H7 (cell line): ENCODE results near the gene MRPS26. TPM values are rescaled to one million over a fixed set of nuclear protein-coding genes. Genes with fewer than 3 reads are reported as not detected.
A peak's percentile ranks its signal among the peaks of the same experiment; 100 is the strongest.
"Not testable (repeated sequence)": the region's sequence is repeated elsewhere in the genome, so short reads cannot be mapped to it uniquely, and the experiment has no call there.

Experiments used
- DNase-seq: peaks from one replicate; pipeline ENCODE4 v3.0.0; 2012
- H3K27me3 ChIP-seq: 2 replicates; pipeline ENCODE4 v1.6.0; 2011; ENCODE audit warnings: mild to moderate bottlenecking, low read length; ENCODE audit not compliant: control insufficient read depth, insufficient read depth
- H3K36me3 ChIP-seq: replicated peaks from 2 replicates; pipeline ENCODE4 v1.5.1; 2011; ENCODE audit warnings: low read length; ENCODE audit not compliant: control insufficient read depth, insufficient read depth
- H3K4me3 ChIP-seq: 2 replicates; pipeline ENCODE4 v1.5.1; 2011; ENCODE audit warnings: low read depth, mild to moderate bottlenecking, control low read depth, low read length, moderate library complexity; ENCODE audit not compliant: insufficient read depth
- total RNA-seq: library from RNA; depleted of rRNA; stranded (reverse); fragments of >200 nt; shearing (Covaris generic); gene quantifications from 2 replicates; pipeline ENCODE4 v1.2.3, GENCODE V29; 2014; rRNA removed

MRPS26 gene
- total RNA-seq: 133 and 141 TPM in 2 replicates

DNA sequence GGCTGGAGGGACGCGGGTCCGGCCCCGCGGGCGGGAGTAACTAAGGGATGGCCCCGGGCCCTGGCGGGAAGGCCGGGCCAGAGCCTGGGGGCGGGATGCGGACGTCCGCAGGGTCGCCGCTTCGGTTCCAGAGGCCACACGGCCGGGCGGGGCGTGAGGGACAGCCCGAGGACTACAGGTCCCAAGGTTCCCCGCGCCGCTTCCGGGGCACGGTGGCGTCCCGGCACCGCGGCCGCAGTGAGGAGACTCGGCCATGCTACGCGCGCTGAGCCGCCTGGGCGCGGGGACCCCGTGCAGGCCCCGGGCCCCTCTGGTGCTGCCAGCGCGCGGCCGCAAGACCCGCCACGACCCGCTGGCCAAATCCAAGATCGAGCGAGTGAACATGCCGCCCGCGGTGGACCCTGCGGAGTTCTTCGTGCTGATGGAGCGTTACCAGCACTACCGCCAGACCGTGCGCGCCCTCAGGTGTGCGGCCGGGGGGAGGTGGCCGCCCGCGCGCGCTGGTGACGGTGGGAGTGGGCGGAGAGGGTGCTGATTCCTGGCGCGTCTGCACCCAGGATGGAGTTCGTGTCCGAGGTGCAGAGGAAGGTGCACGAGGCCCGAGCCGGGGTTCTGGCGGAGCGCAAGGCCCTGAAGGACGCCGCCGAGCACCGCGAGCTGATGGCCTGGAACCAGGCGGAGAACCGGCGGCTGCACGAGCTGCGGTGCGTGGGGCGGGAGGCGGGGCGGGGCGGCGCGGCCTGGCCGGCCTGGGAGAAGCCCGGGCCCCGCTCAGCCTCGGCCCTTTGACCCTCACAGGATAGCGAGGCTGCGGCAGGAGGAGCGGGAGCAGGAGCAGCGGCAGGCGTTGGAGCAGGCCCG lies at the start of gene MRPS26:
MRPS26 (plus strand) TSS at position 237 of the 861 bp plus-strand sequence; CDS start at position 254, 17 bp downstream.
- Histone ChIP-seq H3K27me3 (no peaks in the 10 kb centered on the region), H3K36me3 (peaks cover 16% of the 10 kb centered on the region), H3K4me3 (peak within 1 kb of the TSS; percentile 96)
- DNase-seq: peak; percentile 97

DNA sequence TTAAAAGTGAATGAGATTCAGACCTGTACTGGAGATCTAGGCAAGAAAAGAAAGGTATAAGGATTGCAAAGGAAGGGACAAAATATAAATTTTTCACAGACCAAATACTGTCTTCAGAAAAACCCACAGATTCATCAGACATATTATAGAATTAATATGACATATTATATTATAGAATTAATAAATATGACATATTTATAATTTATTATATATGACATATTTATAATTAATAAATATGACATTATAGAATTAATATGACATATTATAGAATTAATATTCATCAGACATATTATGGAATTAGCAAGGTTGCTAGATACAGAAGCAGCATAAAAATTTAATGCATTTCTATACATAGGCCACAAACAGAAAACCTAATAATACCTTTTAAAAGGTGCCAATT lies 47.1 kb upstream of the MRPS26 start:
- no peak overlapping the region for H3K4me3 ChIP-seq
- H3K36me3 ChIP-seq: peaks cover 2% of the 10 kb centered on the region
- H3K27me3 ChIP-seq: no peaks in the 10 kb centered on the region
- no peak for DNase-seq

DNA sequence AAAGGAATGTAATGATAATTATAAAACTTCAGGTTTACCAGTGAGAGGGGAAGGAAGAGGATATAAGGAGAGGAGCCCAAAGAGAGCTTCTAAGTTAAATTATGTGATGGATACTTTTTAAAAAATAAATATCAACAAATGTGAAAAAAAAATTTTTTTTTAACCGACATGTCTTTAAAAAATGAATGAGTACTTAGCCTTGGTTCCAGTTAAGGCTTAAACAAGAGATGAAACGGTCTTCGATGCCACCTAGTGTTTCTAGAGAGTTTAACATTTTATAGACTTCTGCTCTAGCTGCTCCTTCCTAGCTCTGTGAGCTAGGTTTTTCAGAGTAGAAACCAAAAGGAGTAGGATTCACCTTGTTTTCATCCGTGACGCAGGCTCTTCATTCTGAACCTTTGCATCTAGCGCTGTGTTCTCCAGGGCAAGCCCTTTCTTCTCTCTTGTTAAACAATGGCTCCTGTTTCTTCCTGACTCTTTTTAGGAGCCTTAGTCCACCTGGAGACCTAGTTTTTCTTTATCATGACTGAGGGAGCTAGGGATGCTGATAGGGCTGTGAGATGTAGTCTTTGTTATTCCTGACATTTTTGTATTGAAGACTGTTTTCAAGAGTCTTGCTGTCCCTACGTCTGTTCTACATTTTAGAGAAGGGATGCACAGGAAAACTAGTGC lies 44.9 kb upstream of the MRPS26 start:
- Histone ChIP-seq H3K4me3 (no peak overlapping the region), H3K27me3 (no peaks in the 10 kb centered on the region), H3K36me3 (no peaks in the 10 kb centered on the region; the same call in none of the 2 replicates)
- DNase-seq: no peak

DNA sequence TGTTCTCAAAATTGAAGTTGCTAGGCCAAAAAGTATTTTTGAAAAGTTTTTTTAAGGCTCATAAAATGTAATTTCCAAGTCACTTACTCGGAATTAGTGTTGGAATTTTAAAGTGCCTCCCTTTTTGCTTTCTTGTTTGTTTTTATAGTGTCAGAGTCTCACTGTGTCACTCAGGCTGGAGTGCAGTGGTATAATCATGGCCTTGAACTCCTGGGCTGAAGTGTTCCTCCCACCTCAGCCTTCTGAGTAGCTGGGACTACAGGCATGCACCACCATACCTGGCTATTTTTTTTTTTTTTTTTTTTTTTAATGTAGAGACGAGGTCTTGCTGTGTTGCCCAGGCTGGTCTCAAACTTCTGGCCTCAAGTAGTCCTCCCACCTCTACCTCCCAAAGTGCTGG lies 42.4 kb upstream of the MRPS26 start:
- no peaks in the 10 kb centered on the region for H3K27me3 ChIP-seq
- no peak for DNase-seq

DNA sequence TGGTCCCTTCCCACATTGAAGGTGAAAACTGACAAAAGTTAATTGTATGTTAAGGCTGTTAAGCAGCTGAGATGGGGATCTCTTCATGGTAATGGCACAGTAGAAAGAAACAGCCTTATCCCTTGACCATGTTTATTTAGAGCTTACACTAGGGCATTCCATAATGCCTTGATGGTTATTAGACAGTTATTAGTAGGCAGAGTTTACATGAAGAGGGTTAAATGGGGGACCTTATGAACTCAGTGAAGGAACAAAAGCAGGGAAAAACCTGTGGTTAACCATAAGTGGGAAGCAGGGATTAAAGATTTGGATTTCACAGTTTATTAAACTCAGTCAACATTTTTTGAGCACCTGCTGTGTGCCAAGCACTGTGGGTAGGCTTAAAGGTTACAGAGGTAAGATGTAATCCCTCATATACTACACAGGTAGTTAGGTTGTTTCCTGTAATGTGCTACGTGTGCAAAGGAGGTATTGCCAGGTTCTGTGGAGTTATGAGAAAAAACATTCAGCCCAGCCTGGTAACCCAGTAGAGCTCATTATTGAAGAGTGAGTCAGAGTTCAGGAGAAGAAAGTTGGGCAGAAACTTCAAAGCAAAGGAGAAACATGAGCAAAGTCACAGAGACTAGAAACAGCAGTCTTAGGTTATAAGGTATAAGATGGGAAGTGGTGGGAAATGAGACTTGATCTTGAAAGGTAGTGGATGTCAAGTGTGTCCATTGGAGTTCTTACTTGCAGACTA lies 34.7 kb upstream of the MRPS26 start:
- Histone ChIP-seq H3K27me3 (no peaks in the 10 kb centered on the region), H3K4me3 (no peak overlapping the region), H3K36me3 (peaks cover 3% of the 10 kb centered on the region)
- peak; percentile 2 for DNase-seq

More for the DNA sequence above, 42.4 kb upstream of the MRPS26 start:
- peaks cover 2% of the 10 kb centered on the region for H3K36me3 ChIP-seq
- H3K4me3 ChIP-seq: no peak overlapping the region

DNA sequence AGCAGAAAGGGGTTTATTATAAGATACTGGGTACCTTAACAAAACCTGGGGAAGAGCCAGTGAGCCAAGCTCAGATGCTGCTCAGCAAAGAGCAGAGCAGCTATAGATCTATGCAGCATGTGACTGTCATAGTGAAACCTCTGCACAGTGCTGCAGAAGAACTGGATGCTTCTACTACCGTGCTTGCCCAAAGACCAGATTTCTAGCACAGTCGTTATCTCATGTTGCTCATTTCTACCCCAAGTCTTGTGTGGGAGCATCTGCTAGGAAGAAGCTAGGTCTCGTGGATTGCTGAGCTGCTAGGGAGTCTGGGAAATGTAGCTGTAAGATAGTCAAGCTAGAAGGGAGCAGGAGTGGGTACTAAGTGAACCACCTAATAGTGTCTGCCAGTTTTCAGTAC lies 34.1 kb upstream of the MRPS26 start:
- Histone ChIP-seq H3K36me3 (peaks cover 3% of the 10 kb centered on the region), H3K27me3 (no peaks in the 10 kb centered on the region), H3K4me3 (no peak overlapping the region)
- DNase-seq: peak; percentile 1

DNA sequence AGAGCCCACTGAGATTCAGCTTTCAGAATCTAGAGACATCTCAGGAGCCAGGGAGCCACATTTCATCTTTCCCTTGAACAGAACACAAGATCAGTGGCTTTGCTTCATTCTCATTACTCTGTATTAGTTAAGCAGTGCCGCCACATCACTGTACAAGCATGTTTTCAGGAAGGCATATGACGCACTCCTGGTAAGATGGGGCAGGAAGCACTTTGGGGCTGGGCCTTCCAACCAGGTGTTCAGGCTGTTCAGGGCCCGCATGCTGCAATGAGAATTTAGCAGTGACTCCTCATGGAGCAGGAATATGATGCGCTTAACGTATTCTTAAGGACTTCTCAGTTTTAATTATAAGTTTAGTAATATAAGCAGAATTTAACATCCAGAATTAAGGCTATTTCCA lies 32.1 kb upstream of the MRPS26 start:
- Histone ChIP-seq H3K27me3 (no peaks in the 10 kb centered on the region), H3K36me3 (peaks cover 6% of the 10 kb centered on the region), H3K4me3 (no peak overlapping the region)
- DNase-seq: no peak

DNA sequence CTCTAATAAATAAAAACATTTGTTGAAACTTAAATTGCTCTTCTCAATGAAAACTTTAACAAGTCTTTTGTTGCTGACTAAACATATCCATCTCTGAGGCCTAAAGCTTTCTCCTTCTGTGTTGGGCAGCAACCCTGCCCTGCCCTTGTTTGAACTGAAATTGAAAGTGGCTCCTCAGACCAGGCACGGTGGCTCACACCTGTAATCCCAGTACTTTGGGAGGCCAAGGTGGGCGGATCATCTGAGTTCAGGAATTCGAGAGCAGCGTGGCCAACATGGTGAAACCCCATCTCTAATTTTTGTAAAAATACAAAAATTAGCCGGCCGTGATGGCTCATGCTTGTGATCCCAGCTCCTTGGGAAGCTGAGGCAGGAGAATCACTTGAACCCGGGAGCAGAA lies 31.7 kb upstream of the MRPS26 start:
- Histone ChIP-seq H3K36me3 (peaks cover 6% of the 10 kb centered on the region), H3K4me3 (no peak overlapping the region), H3K27me3 (no peaks in the 10 kb centered on the region)
- no peak for DNase-seq

DNA sequence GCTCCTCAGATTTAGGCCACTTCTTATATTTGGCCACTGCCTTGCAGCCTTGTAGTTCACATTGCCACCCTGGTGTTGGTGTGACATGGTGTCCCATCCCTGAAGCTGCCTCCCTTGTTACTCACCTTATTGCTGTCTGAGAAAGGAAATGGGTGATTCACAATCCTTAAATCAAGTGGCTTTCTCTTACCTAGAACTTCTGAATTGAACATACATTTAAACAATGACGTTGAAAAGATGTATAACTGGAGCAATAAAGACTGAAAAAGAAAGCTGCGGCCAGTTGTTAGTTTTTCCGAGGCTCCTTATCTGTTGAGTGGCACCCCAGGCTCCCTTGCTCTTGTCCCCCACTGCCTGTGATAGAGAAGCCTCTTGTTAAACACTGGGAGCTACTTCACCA lies 31.2 kb upstream of the MRPS26 start:
- no peak overlapping the region for H3K4me3 ChIP-seq
- no peaks in the 10 kb centered on the region for H3K27me3 ChIP-seq
- H3K36me3 ChIP-seq: peaks cover 5% of the 10 kb centered on the region
- peak; percentile 11 for DNase-seq

DNA sequence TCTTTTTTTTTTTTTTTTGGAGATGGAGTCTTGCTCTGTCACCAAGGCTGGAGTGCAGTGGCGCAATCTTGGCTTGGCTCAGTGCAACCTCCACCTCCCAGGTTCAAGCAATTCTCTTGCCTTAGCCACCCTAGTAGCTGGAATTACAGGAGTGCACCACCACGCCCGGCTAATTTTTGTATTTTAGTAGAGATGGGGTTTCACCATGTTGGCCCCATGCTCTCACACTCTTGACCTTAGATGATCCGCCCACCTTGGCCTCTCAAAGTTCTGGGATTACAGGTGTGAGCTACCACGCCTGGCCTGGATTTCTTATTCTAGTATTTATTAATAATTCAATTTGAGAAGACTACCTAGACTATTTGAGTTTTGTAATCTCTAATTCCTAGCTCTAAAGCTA lies 30.6 kb upstream of the MRPS26 start:
- not testable (repeated sequence) for H3K36me3 ChIP-seq, H3K27me3 ChIP-seq, DNase-seq, H3K4me3 ChIP-seq

DNA sequence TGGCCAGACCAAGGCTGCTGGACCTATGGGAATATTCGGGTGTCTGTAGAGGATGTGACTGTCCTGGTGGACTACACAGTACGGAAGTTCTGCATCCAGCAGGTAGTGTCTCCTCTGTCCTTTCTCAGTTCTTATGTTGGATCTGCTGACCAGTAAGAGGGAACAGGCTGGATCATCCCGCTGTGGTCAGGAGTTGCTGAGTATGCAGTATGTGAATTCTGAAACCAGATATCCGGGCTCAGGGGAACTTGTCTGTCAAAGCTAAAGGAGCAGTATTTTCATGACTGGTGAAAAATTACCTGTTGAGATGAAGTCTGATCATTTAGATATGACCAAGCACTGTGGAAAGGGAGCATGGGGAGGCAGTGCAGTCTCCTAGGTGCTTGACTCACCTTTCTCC lies 24.5 kb upstream of the MRPS26 start:
- no peak for DNase-seq
- H3K36me3 ChIP-seq: peaks cover 24% of the 10 kb centered on the region
- no peaks in the 10 kb centered on the region for H3K27me3 ChIP-seq

DNA sequence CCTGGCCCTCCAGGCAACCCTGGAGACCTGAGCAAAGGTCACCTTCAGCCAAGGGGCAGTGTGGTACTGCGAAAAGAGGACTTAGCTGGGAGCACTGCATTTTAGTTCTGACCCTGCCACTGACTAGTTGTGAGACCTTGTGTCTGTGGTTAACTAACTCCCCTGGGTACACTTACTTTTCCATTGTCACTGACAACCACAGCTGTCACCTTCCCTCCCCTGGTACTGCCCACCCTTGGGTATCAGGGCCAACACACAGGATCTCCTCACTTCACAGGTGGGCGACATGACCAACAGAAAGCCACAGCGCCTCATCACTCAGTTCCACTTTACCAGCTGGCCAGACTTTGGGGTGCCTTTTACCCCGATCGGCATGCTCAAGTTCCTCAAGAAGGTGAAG lies 24.1 kb upstream of the MRPS26 start:
- no peak overlapping the region for H3K4me3 ChIP-seq
- DNase-seq: no peak
- no peaks in the 10 kb centered on the region for H3K27me3 ChIP-seq
- peaks cover 28% of the 10 kb centered on the region for H3K36me3 ChIP-seq

More for the DNA sequence above, 24.5 kb upstream of the MRPS26 start:
- no peak overlapping the region for H3K4me3 ChIP-seq

DNA sequence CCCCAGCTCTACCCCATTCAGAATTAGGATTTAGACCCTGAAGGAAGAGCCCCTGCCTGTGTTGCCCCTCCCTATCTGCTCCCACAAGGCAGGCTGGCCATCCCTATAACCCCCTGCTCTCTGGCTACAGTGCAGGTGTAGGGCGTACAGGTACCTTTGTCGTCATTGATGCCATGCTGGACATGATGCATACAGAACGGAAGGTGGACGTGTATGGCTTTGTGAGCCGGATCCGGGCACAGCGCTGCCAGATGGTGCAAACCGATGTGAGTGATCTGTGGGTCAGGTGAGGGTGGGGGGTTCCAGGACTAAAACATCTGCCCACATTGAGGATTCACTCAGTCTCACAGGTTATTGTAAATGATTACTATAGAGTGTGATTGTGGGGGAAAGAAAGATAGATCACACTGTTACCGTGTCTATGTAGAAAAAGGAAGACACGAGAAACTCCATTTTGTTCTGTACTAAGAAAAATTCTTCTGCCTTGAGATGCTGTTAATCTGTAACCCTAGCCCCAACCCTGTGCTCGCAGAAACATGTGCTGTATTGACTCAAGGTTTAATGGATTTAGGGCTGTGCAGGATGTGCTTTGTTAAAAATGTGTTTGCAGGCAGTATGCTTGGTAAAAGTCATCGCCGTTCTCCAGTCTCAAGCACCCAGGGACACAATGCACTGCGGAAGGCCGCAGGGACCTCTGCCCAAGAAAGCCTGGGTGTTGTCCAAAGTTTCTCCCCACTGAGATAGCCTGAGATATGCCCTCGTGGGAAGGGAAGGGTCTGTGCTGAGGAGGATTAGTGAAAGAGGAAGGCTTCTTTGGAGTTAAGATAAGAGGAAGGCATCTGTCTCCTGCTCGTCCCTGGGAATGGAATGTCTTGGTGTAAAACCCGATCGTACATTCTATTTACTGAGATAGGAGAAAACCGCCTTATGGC lies 23.0 kb upstream of the MRPS26 start:
- H3K4me3 ChIP-seq, H3K27me3 ChIP-seq, DNase-seq: not testable (repeated sequence)
- peaks cover 35% of the 10 kb centered on the region for H3K36me3 ChIP-seq

DNA sequence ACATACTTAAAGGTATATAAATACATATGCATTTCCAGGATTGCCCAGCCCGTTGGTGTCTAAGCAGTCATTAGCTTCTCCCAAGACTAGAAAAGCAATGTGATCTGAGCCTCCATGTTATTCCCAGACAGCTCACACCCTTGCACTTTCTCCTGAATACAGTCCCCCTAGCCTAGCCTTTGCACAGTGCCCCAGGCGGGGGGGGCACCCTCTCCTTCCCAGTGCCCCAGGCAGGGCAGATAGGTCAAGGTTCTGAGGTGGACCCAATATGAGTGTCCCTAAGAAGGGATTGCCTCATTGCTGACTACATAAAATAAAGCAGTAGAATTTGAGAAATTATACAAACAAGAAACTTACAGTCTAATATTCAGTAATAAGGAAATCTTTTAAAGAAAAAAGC lies 17.9 kb upstream of the MRPS26 start:
- Histone ChIP-seq H3K27me3 (no peaks in the 10 kb centered on the region), H3K36me3 (peaks cover 29% of the 10 kb centered on the region), H3K4me3 (no peak overlapping the region)
- no peak for DNase-seq
